Measurements from ENCODE around the gene PRUNE2. TPM values are rescaled to one million over a fixed set of nuclear protein-coding genes. Genes with fewer than 3 reads are reported as not detected.

PRUNE2 gene
- total and polyA plus RNA-seq, 2 of the 8 experiments (the other 6 are each of a cell fraction or from before 2014, with no cell fraction given) = 5.5 to 13.3 TPM

DNA sequence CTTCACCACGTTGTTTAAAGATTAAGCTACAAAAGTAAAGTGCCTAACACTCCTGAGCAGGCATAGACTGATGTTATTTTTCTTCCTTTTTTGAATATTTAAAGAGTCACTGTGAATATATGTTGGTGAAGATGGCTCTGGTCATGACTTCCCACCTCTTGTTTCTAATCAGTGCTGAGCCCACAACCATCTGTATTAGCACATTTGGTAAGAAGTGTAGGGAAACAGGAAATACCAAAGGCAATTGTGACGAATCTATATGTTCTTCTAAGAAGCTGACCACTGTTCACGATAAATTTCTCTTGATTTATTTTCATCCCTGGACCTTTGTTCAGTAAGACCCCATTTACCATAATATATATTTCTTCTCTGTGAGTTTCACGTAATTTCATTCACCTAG, 249.9 kb downstream of the PRUNE2 start:
- Histone ChIP-seq H2BK12ac (ENCODE audit: low read depth, low read length) (no peak overlapping the region), H3K9ac (replicated peaks in 1 of 4; ENCODE audit: extremely low read depth in 1 of 4, low read depth in 3 of 4, low read length in 3 of 4) (no peak overlapping the region), H3K9me3 (ENCODE audit: insufficient read depth in 2 of 2, low read depth in 1 of 2, low read length in 1 of 2) (no peaks in the 10 kb centered on the region), H4K20me1 (replicated peaks in 1 of 2; ENCODE audit: control insufficient read depth in 1 of 2, insufficient read depth in 2 of 2, low read length in 2 of 2) (no peaks in the 10 kb centered on the region), H4K8ac (ENCODE audit: extremely low read depth, insufficient read depth, low read length) (no peak overlapping the region), H2BK15ac (ENCODE audit: low read length) (no peak overlapping the region), H2BK120ac (replicated peaks; ENCODE audit: low read depth, low read length) (no peak overlapping the region), H3K79me2 (ENCODE audit: control insufficient read depth in 1 of 2, insufficient read depth in 2 of 2, low read length in 2 of 2) (no peaks in the 10 kb centered on the region), H3K14ac (ENCODE audit: insufficient read length) (no peak overlapping the region), H3K4ac (replicated peaks; ENCODE audit: insufficient read length, low read depth, low read length) (no peak overlapping the region), H2BK5ac (ENCODE audit: low read depth, low read length) (no peak overlapping the region), H3K4me1 (replicated peaks in 1 of 4; ENCODE audit: control insufficient read depth in 3 of 4, insufficient read depth in 4 of 4, low read length in 3 of 4) (peaks cover 0 to 2% (median under 1%) of the 10 kb centered on the region in 4 experiments; a peak in 2 of 7 replicates), H3K4me2 (ENCODE audit: insufficient read depth in 1 of 2, low read depth in 2 of 2, low read length in 2 of 2) (no peak overlapping the region), H3K27ac (ENCODE audit: low read depth, low read length) (no peak overlapping the region), H4K5ac (ENCODE audit: insufficient read length, low read depth, low read length) (no peak overlapping the region), H2BK20ac (ENCODE audit: low read length) (no peak overlapping the region), H3K79me1 (ENCODE audit: low read depth, low read length) (no peaks in the 10 kb centered on the region), H4K91ac (replicated peaks; ENCODE audit: insufficient read length, low read length) (no peak overlapping the region), H3K56ac (replicated peaks; ENCODE audit: insufficient read length, low read depth, low read length) (no peak overlapping the region), H3K27me3 (replicated peaks in 1 of 4; ENCODE audit: control insufficient read depth in 3 of 4, extremely low read depth in 1 of 4, insufficient read depth in 3 of 4, low read length in 3 of 4) (no peaks in the 10 kb centered on the region), H2AFZ (ENCODE audit: low read length) (no peak overlapping the region), H3K4me3 (ENCODE audit: extremely low read depth in 1 of 4, insufficient read depth in 2 of 4, low read depth in 3 of 4, low read length in 4 of 4) (no peak overlapping the region), H3K23ac (ENCODE audit: insufficient read length) (no peak overlapping the region), H3K23me2 (ENCODE audit: low read depth, low read length) (no peaks in the 10 kb centered on the region), H3K36me3 (ENCODE audit: control insufficient read depth in 2 of 4, insufficient read depth in 4 of 4, low read length in 3 of 4) (no peaks in the 10 kb centered on the region), H3K18ac (ENCODE audit: extremely low read depth, low read length) (no peak overlapping the region), H2AK5ac (ENCODE audit: low read depth, low read length) (no peak overlapping the region)
- no peak for FAIRE-seq
- ChIA-PET POLR2A (ENCODE audit: partially characterized antibody) (no interaction called here), CTCF (ENCODE audit: partially characterized antibody) (interaction anchor here (0.5 to 5.9 kb wide), 4 partner anchors 10 to 209 kb away, joined by 3 to 49 read pairs (median 4); no protein-coding TSS in a partner anchor)
- DNase-seq (ENCODE audit: low read depth in 1 of 2, low spot score in 2 of 2) = no peak
- WGBS, 2 experiments (ENCODE audit: extremely low coverage in 1 of 2, insufficient coverage in 1 of 2, insufficient read length in 1 of 2, insufficient replicate concordance in 2 of 2, low coverage in 1 of 2, low lambda C conversion rate in 2 of 2, missing lambda C conversion rate in 1 of 2) = 78% methylated on average over 4 of the region's 4 CpGs; no CpG with 5 or more reads in 1 of the 2 experiments
- TF ChIP-seq SIRT6 (IDR thresholded peaks at IDR 0.05; ENCODE audit: low read length) (no peak), RAD21 (IDR thresholded peaks at IDR 0.05 in 1 of 2, conservative IDR thresholded peaks at IDR 0.05 in 1 of 2; ENCODE audit: low read depth in 2 of 2, low read length in 2 of 2) (no peak), ZNF274 (IDR thresholded peaks at IDR 0.05; ENCODE audit: borderline replicate concordance, extremely low read depth, low read length) (no peak), TAF1 (IDR thresholded peaks at IDR 0.05; ENCODE audit: low read depth, low read length) (no peak), RBBP5 (IDR thresholded peaks at IDR 0.05; ENCODE audit: borderline replicate concordance, low read depth, low read length) (no peak), KDM5A (IDR thresholded peaks at IDR 0.05; ENCODE audit: low read length) (no peak), JUND (IDR thresholded peaks at IDR 0.05; ENCODE audit: low read length) (no peak), CBX8 (IDR thresholded peaks at IDR 0.05; ENCODE audit: borderline replicate concordance, low read depth, low read length) (no peak), TEAD4 (IDR thresholded peaks at IDR 0.05; ENCODE audit: low read depth, low read length) (no peak), CHD2 (IDR thresholded peaks at IDR 0.05; ENCODE audit: low read length) (no peak), SIN3A (conservative IDR thresholded peaks at IDR 0.05 in 1 of 2, IDR thresholded peaks at IDR 0.05 in 1 of 2; ENCODE audit: low read depth in 1 of 2, low read length in 2 of 2) (no peak), KDM1A (IDR thresholded peaks at IDR 0.05; ENCODE audit: borderline replicate concordance, low read length) (no peak), NRF1 (IDR thresholded peaks at IDR 0.05; ENCODE audit: low read depth, low read length) (no peak)
- TF ChIP-seq, protein P1, sequence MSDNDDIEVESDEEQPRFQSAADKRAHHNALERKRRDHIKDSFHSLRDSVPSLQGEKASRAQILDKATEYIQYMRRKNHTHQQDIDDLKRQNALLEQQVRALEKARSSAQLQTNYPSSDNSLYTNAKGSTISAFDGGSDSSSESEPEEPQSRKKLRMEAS (IDR thresholded peaks at IDR 0.05) = no peak

Data from H1 (cell line).